ENCODE results near the gene CAPN1.
A peak's percentile ranks its signal among the peaks of the same experiment; 100 is the strongest.

CAPN1 gene

GRCh38 chr11:65204143-65204542 lies 22.4 kb downstream of the CAPN1 start:
- TF ChIP-seq CTCF (IDR thresholded peaks at IDR 0.05; ENCODE audit: low read length, missing control alignments): no peak
- DNase-seq (ENCODE audit: low read depth): no peak
- H3K4me3 ChIP-seq (replicated peaks; ENCODE audit: low read depth, low read length): no peak overlapping the region

GRCh38 chr11:65204646-65205601 lies 23.2 kb downstream of the CAPN1 start:
- peak; percentile 42 for DNase-seq (ENCODE audit: low read depth)
- no peak overlapping the region for H3K4me3 ChIP-seq (replicated peaks; ENCODE audit: low read depth, low read length)
- TF ChIP-seq CTCF (IDR thresholded peaks at IDR 0.05; ENCODE audit: low read length, missing control alignments): peak; percentile 74

GRCh38 chr11:65205602-65205967 lies 23.9 kb downstream of the CAPN1 start:
- no peak overlapping the region for H3K4me3 ChIP-seq (replicated peaks; ENCODE audit: low read depth, low read length)
- TF ChIP-seq CTCF (IDR thresholded peaks at IDR 0.05; ENCODE audit: low read length, missing control alignments): no peak
- DNase-seq (ENCODE audit: low read depth): no peak

GRCh38 chr11:65206441-65206841 lies 24.7 kb downstream of the CAPN1 start:
- DNase-seq (ENCODE audit: low read depth): no peak

GRCh38 chr11:65206901-65207300 lies 25.2 kb downstream of the CAPN1 start:
- no peak overlapping the region for H3K4me3 ChIP-seq (replicated peaks; ENCODE audit: low read depth, low read length)
- TF ChIP-seq CTCF (IDR thresholded peaks at IDR 0.05; ENCODE audit: low read length, missing control alignments): no peak
- no peak for DNase-seq (ENCODE audit: low read depth)

More at GRCh38 chr11:65206441-65206841, 24.7 kb downstream of the CAPN1 start:
- no peak for TF ChIP-seq CTCF (IDR thresholded peaks at IDR 0.05; ENCODE audit: low read length, missing control alignments)
- H3K4me3 ChIP-seq (replicated peaks; ENCODE audit: low read depth, low read length): no peak overlapping the region

- no peak for DNase-seq (ENCODE audit: low read depth)
- H3K4me3 ChIP-seq (replicated peaks; ENCODE audit: low read depth, low read length): no peak overlapping the region
- no peak for TF ChIP-seq CTCF (IDR thresholded peaks at IDR 0.05; ENCODE audit: low read length, missing control alignments)
Measured at GRCh38 chr11:65207918-65208784, 26.4 kb downstream of the CAPN1 start.
